Activated B cell treated with CpG ODN at 0.5 μM for 24 hours (primary cell): ENCODE measurements around the gene SERINC3. TPM values are rescaled to one million over a fixed set of nuclear protein-coding genes. Genes with fewer than 3 reads are reported as not detected.

ENCODE experiments used
- ATAC-seq: fragments of 200-7000 bp; cut with Tn5 transposase; one replicate; pipeline ENCODE4 v1.10.0; 2021; ENCODE audit warnings: low read depth, mild to moderate bottlenecking, moderate library complexity
- CTCF ChIA-PET: fragments of 350-600 bp; sonication (Branson Sonifier 250); formaldehyde crosslinking; loops from one replicate; lab custom pipeline; 2021; ENCODE audit warnings: antibody characterized with exemption; lab: Charles Lee
- POLR2A ChIA-PET: fragments of 350-600 bp; sonication (Branson Sonifier 250); formaldehyde crosslinking; loops from one replicate; lab custom pipeline; 2021; ENCODE audit warnings: antibody characterized with exemption; lab: Charles Lee
- DNase-seq: peaks from one replicate; pipeline ENCODE4 v3.0.0; 2022
- H3K27ac Mint-ChIP-seq: one replicate; pipeline ENCODE4 v1.8.0; 2020; ENCODE audit warnings: mixed read lengths
- H3K27me3 Mint-ChIP-seq: one replicate; pipeline ENCODE4 v1.8.0; 2021; ENCODE audit warnings: mixed read lengths
- H3K36me3 Mint-ChIP-seq: one replicate; pipeline ENCODE4 v1.8.0; 2021; ENCODE audit warnings: low read depth, mixed read lengths
- H3K4me1 Mint-ChIP-seq: one replicate; pipeline ENCODE4 v1.8.0; 2021; ENCODE audit warnings: mixed read lengths
- H3K4me3 Mint-ChIP-seq: one replicate; pipeline ENCODE4 v1.8.0; 2020; ENCODE audit warnings: mild to moderate bottlenecking, mixed read lengths
- H3K9me3 Mint-ChIP-seq: one replicate; pipeline ENCODE4 v1.8.0; 2020; ENCODE audit warnings: mixed read lengths
- CTCF ChIP-seq: fragments of 200-600 bp; IDR thresholded peaks from one replicate; pipeline ENCODE4 v1.8.0; 2022; ENCODE audit warnings: antibody characterized with exemption, mild to moderate bottlenecking
- intact Hi-C: fragments of 100-400 bp; cut with micrococcal nuclease; formaldehyde crosslinking; loops from one replicate; pipeline ENCODE4 v1.15.1; 2024
- total RNA-seq: library from RNA; stranded (reverse); gene quantifications from 2 replicates; pipeline ENCODE4 v1.2.3, GENCODE V29; 2022

SERINC3 gene
- total RNA-seq, 1 donor from 2014 or later = 41.4 TPM

GRCh38 chr20:44456611-44457010 lies 65.3 kb downstream of the SERINC3 start:
- H3K4me3 Mint-ChIP-seq = no peak overlapping the region
- DNase-seq = no peak
- no peaks in the 10 kb centered on the region for H3K9me3 Mint-ChIP-seq
- peaks cover 3% of the 10 kb centered on the region for H3K27me3 Mint-ChIP-seq
- no peaks in the 10 kb centered on the region for H3K4me1 Mint-ChIP-seq
- H3K36me3 Mint-ChIP-seq = no peaks in the 10 kb centered on the region
- H3K27ac Mint-ChIP-seq = no peak overlapping the region
- ChIA-PET CTCF (interaction anchor here (0.7 kb wide), 1 partner anchor 238 kb away, joined by 4 read pairs; no protein-coding TSS in a partner anchor), POLR2A (no interaction called here)
- TF ChIP-seq CTCF = no peak
- intact Hi-C loops = no loop called here
- no peak for ATAC-seq

GRCh38 chr20:44455126-44455525 lies 66.7 kb downstream of the SERINC3 start:
- no peak for DNase-seq
- POLR2A ChIA-PET = no interaction called here
- H3K27ac Mint-ChIP-seq = no peak overlapping the region
- no peak overlapping the region for H3K4me3 Mint-ChIP-seq
- CTCF ChIA-PET = no interaction called here
- no peaks in the 10 kb centered on the region for H3K4me1 Mint-ChIP-seq
- intact Hi-C loops = no loop called here
- no peak for TF ChIP-seq CTCF
- peaks cover 3% of the 10 kb centered on the region for H3K27me3 Mint-ChIP-seq
- H3K9me3 Mint-ChIP-seq = no peaks in the 10 kb centered on the region
- ATAC-seq = no peak
- no peaks in the 10 kb centered on the region for H3K36me3 Mint-ChIP-seq

- no peak for ATAC-seq
- peaks cover 3% of the 10 kb centered on the region for H3K27me3 Mint-ChIP-seq
- H3K4me1 Mint-ChIP-seq = no peaks in the 10 kb centered on the region
- DNase-seq = no peak
- no peaks in the 10 kb centered on the region for H3K36me3 Mint-ChIP-seq
- H3K4me3 Mint-ChIP-seq = no peak overlapping the region
- H3K9me3 Mint-ChIP-seq = no peaks in the 10 kb centered on the region
- ChIA-PET CTCF (no interaction called here), POLR2A (no interaction called here)
- intact Hi-C loops = no loop called here
- H3K27ac Mint-ChIP-seq = no peak overlapping the region
- no peak for TF ChIP-seq CTCF
These were observed 67.4 kb downstream of the SERINC3 start for GRCh38 chr20:44454306-44454963.

- Mint-ChIP-seq H3K36me3 (no peaks in the 10 kb centered on the region), H3K27me3 (peaks cover 3% of the 10 kb centered on the region), H3K9me3 (no peaks in the 10 kb centered on the region), H3K4me3 (no peak overlapping the region), H3K27ac (no peak overlapping the region), H3K4me1 (no peaks in the 10 kb centered on the region)
- no peak for ATAC-seq
- intact Hi-C loops = no loop called here
- POLR2A ChIA-PET = no interaction called here
- DNase-seq = no peak
- no peak for TF ChIP-seq CTCF
- CTCF ChIA-PET = no interaction called here
These were observed 70.9 kb downstream of the SERINC3 start for GRCh38 chr20:44450903-44451450.

GRCh38 chr20:44450281-44450889 lies 71.5 kb downstream of the SERINC3 start:
- H3K27ac Mint-ChIP-seq = no peak overlapping the region
- peaks cover 3% of the 10 kb centered on the region for H3K27me3 Mint-ChIP-seq
- CTCF ChIA-PET = no interaction called here
- no peaks in the 10 kb centered on the region for H3K36me3 Mint-ChIP-seq
- POLR2A ChIA-PET = no interaction called here
- H3K4me3 Mint-ChIP-seq = no peak overlapping the region
- intact Hi-C loops = no loop called here
- TF ChIP-seq CTCF = no peak
- H3K9me3 Mint-ChIP-seq = no peaks in the 10 kb centered on the region
- ATAC-seq (no peak), DNase-seq (no peak)
- H3K4me1 Mint-ChIP-seq = no peaks in the 10 kb centered on the region
